ENCODE results near the gene MBD4. TPM values are rescaled to one million over a fixed set of nuclear protein-coding genes. Genes with fewer than 3 reads are reported as not detected.
"Not testable (repeated sequence)": the region's sequence is repeated elsewhere in the genome, so short reads cannot be mapped to it uniquely, and the experiment has no call there.

The MBD4 gene
- total RNA-seq, 2 donors from 2014 or later: 20.6 to 34.0 TPM

DNA sequence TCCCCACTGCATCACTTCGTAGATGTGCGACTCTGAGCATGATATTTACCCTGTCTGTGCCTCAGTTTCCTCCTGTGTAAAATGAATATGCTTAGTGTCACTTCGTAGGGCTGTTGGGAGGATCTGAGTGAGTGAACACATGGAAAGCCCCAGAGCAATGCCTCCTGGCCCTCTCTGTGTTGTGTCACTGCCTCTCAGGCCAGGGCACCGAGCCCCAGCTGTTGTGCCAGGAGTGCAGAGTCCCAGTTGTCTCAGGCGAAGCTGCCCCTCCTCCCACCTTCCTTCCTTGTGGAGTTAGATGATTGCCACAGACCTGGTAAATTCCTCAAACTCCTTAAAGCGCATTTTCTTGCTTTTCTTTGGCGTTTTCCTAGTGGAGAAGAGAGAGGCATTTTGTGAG lies 37.5 kb downstream of the MBD4 start:
- Histone ChIP-seq H3K27me3 (replicated peaks; ENCODE audit: insufficient read depth) (no peaks in the 10 kb centered on the region), H3K9me3 (no peaks in the 10 kb centered on the region), H3K27ac (no peak overlapping the region), H3K4me3 (no peak overlapping the region), H3K36me3 (no peaks in the 10 kb centered on the region), H3K4me1 (replicated peaks) (peaks cover 3% of the 10 kb centered on the region)
- intact Hi-C loops (cut with DNase I): no loop called here
- TF ChIP-seq, protein P1, sequence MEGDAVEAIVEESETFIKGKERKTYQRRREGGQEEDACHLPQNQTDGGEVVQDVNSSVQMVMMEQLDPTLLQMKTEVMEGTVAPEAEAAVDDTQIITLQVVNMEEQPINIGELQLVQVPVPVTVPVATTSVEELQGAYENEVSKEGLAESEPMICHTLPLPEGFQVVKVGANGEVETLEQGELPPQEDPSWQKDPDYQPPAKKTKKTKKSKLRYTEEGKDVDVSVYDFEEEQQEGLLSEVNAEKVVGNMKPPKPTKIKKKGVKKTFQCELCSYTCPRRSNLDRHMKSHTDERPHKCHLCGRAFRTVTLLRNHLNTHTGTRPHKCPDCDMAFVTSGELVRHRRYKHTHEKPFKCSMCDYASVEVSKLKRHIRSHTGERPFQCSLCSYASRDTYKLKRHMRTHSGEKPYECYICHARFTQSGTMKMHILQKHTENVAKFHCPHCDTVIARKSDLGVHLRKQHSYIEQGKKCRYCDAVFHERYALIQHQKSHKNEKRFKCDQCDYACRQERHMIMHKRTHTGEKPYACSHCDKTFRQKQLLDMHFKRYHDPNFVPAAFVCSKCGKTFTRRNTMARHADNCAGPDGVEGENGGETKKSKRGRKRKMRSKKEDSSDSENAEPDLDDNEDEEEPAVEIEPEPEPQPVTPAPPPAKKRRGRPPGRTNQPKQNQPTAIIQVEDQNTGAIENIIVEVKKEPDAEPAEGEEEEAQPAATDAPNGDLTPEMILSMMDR (IDR thresholded peaks at IDR 0.05): no peak
- TF ChIP-seq POLR2AphosphoS5 (IDR thresholded peaks at IDR 0.05): no peak
- no peak for TF ChIP-seq POLR2A (IDR thresholded peaks at IDR 0.05)
- 83% methylated on average over 7 of the region's 7 CpGs for WGBS
- DNase-seq (ENCODE audit: low spot score): no peak

DNA sequence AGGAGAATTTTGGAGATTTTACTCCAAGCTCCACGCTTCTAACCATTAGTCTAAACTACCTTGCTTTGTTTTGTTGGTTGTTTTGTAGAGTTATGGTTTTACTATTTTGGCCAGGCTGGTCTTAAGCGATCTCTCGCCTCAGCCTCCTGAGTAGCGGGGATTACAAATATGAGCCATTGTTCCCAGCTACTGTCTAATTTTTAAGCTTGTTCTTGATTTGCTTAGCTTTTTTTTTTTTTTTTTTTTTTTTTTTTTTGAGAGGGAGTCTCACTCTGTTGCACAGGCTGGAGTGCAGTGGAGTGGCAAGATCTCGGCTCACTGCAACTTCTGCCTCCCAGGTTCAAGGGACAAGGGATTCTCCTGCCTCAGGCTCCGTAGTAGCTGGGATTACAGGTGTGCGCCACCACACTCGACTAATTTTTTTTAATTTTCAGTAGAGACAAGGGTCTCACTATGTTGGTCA lies 39.8 kb downstream of the MBD4 start:
- H3K36me3 ChIP-seq: no peaks in the 10 kb centered on the region
- DNase-seq (ENCODE audit: low spot score): no peak
- no peaks in the 10 kb centered on the region for H3K27me3 ChIP-seq (replicated peaks; ENCODE audit: insufficient read depth)
- intact Hi-C loops (cut with DNase I): no loop called here
- H3K4me1 ChIP-seq (replicated peaks): peaks cover 3% of the 10 kb centered on the region
- 56% methylated on average over 8 of the region's 8 CpGs for WGBS
- H3K9me3 ChIP-seq: no peaks in the 10 kb centered on the region
- H3K4me3 ChIP-seq: peak overlapping the region; percentile 65 to 80
- TF ChIP-seq POLR2AphosphoS5 (IDR thresholded peaks at IDR 0.05) (no peak), POLR2A (IDR thresholded peaks at IDR 0.05) (no peak)
- TF ChIP-seq, protein P1 (IDR thresholded peaks at IDR 0.05): no peak
- H3K27ac ChIP-seq: peak overlapping the region; percentile 82 to 92

DNA sequence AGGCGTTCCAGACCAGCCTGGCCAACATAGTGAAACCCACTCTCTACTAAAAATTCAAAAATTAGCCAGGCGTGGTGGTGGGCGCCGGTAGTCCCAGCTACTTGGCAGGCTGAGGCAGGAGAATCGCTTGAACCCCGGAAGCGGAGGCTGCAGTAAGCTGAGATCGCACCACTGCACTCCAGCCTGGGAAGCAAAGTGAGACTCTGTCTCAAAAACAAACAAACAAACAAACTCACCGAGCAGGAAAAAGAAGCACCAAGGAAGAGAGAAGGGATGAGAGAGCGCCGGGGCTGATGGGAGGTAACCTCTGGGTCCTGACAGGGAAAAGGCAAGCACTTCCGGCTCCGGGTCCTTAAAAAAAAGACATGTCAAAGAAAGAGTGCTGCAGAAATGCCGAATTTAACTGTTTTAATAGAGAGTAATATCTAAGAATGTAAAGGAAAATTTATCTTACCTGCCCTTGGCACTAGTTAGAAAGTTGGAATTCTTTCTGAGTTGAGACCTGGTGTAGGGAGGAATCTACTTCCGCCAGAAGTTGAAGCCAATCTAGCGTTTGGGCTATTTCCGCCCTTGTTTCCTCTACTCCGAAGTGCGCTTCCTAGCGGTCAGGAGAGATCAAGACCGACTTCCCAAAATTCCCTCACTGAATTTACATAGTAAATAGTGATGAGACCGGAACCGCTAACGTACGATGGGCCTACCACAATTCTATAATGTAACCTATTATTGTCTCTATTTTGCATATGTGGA lies 40.4 kb downstream of the MBD4 start:
- TF ChIP-seq POLR2A (IDR thresholded peaks at IDR 0.05) (no peak), POLR2AphosphoS5 (IDR thresholded peaks at IDR 0.05) (peak; percentile 86)
- TF ChIP-seq, protein P1 (IDR thresholded peaks at IDR 0.05): peak; percentile 42 to 84 (median 80)
- DNase-seq (ENCODE audit: low spot score): peak; percentile 80
- WGBS: under 1% methylated on average over 25 of the region's 25 CpGs
- Histone ChIP-seq H3K27me3 (replicated peaks; ENCODE audit: insufficient read depth) (no peaks in the 10 kb centered on the region), H3K9me3 (no peaks in the 10 kb centered on the region), H3K4me1 (replicated peaks) (peaks cover 3% of the 10 kb centered on the region), H3K4me3 (peak overlapping the region; percentile 65 to 80), H3K27ac (peak overlapping the region; percentile 82 to 92), H3K36me3 (no peaks in the 10 kb centered on the region)
- intact Hi-C loops (cut with DNase I): no loop called here

DNA sequence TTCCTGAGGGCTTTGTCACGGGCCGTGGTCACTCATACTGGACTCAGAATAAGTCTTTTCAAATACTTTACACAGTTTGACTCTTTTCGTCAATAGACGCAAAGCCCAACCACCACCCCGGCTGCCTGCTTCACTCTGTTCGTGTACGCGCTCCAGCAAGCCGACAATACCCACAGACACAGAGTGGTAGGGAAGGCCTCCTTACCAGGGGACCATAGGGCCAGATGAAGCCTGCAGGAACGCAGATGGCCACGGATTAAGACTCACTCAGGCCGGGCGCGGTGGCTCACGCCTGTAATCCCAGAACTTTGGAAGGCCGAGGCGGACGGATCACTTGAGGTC lies 41.0 kb downstream of the MBD4 start:
- Histone ChIP-seq H3K36me3 (no peaks in the 10 kb centered on the region), H3K27ac (peak overlapping the region; percentile 82 to 92), H3K4me1 (replicated peaks) (peaks cover 3% of the 10 kb centered on the region), H3K9me3 (no peaks in the 10 kb centered on the region), H3K4me3 (peak overlapping the region; percentile 65 to 80), H3K27me3 (replicated peaks; ENCODE audit: insufficient read depth) (no peaks in the 10 kb centered on the region)
- intact Hi-C loops (cut with DNase I): no loop called here
- WGBS: 2% methylated on average over 18 of the region's 18 CpGs
- TF ChIP-seq POLR2A (IDR thresholded peaks at IDR 0.05) (no peak), POLR2AphosphoS5 (IDR thresholded peaks at IDR 0.05) (no peak)
- TF ChIP-seq, protein P1 (IDR thresholded peaks at IDR 0.05): no peak
- no peak for DNase-seq (ENCODE audit: low spot score)

DNA sequence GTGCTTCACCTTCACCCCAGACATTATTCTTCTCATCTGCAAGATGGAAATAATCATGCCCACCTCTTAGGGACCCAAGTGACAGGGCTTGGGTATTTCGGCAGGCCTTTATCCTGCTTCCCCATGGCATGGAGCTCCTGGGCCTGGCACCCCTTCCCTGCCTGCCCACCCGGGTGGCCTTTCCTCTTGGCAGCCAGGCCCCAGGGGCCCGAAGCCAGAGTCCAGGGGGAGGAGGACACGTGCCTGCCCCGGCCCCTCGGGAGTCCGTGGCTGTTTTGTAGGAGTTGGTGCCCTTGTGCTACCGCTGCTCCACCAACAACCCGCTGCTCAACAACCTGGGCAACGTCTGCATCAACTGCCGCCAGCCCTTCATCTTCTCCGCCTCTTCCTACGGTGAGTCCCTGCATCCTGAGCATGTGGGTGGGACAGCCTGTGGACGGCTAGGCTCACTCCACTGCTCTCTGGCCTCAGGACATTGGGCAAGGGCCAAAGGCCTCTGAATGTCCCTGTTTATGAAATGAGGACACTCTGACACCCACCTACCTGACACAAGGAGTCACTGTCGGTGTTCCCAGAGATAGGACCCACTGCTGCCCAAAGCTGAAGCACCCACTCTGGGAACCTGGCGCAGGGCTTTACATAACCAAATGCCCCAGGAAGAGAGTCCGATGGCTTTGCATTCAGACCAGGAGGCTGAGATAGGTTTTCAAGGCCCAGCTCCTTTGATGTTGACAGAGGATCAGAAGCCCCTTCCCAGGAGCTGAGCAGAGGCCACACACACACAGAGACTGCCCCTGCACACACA lies 45.8 kb downstream of the MBD4 start:
- WGBS: 82% methylated on average over 9 of the region's 17 CpGs
- H3K36me3 ChIP-seq: not testable (repeated sequence)

More for the DNA sequence above, 45.8 kb downstream of the MBD4 start:
- DNase-seq (ENCODE audit: low spot score); intact Hi-C loops (cut with DNase I); H3K4me3 ChIP-seq; H3K27me3 ChIP-seq (replicated peaks; ENCODE audit: insufficient read depth); H3K4me1 ChIP-seq (replicated peaks); H3K9me3 ChIP-seq; H3K27ac ChIP-seq: not testable (repeated sequence)

Data from prostate gland (tissue), 2 donors.